KMS-11 (cell line): ENCODE data around the gene MTREX.

Experiments
- H2AFZ ChIP-seq: fragments of 200-600 bp; sonication (generic); 2 replicates; pipeline ENCODE4 v1.6.1; 2016; ENCODE audit warnings: antibody characterized with exemption, mixed run types, low read depth
- H3K27ac ChIP-seq: fragments of 200-600 bp; sonication (generic); 2 replicates; pipeline ENCODE4 v1.6.1; 2016; ENCODE audit warnings: mild to moderate bottlenecking, mixed run types
- H3K27me3 ChIP-seq: fragments of 200-600 bp; sonication (generic); 2 replicates; pipeline ENCODE4 v1.6.1; 2017; ENCODE audit warnings: mild to moderate bottlenecking, low read depth, mixed run types, moderate library complexity; ENCODE audit not compliant: insufficient read depth
- H3K36me3 ChIP-seq: fragments of 200-600 bp; sonication (generic); 2 replicates; pipeline ENCODE4 v1.6.1; 2017; ENCODE audit warnings: mild to moderate bottlenecking, mixed run types; ENCODE audit not compliant: insufficient read depth
- H3K4me1 ChIP-seq: fragments of 200-600 bp; sonication (generic); 2 replicates; pipeline ENCODE4 v1.6.1; 2016; ENCODE audit warnings: mild to moderate bottlenecking, low read depth, mixed run types; ENCODE audit not compliant: poor library complexity, severe bottlenecking
- H3K4me2 ChIP-seq: fragments of 200-600 bp; sonication (generic); 2 replicates; pipeline ENCODE4 v1.7.0; 2016; ENCODE audit warnings: mild to moderate bottlenecking, mixed run types
- H3K4me3 ChIP-seq: fragments of 200-600 bp; sonication (generic); IDR thresholded peaks from 2 replicates; pipeline ENCODE4 v1.6.1; 2017; ENCODE audit warnings: low read depth, low read length, mixed read lengths; ENCODE audit not compliant: insufficient read depth
- H3K79me2 ChIP-seq: fragments of 200-600 bp; sonication (generic); 2 replicates; pipeline ENCODE4 v1.6.1; 2016; ENCODE audit warnings: low read depth, mixed run types; ENCODE audit not compliant: insufficient read depth
- H3K9ac ChIP-seq: fragments of 200-600 bp; sonication (generic); 2 replicates; pipeline ENCODE4 v1.6.1; 2016; ENCODE audit warnings: mild to moderate bottlenecking, mixed run types
- H4K20me1 ChIP-seq: fragments of 200-600 bp; sonication (generic); 2 replicates; pipeline ENCODE4 v1.6.1; 2016; ENCODE audit warnings: mild to moderate bottlenecking, mixed run types; ENCODE audit not compliant: insufficient read depth
- TF ChIP-seq, protein P1 (sequence below): fragments of 200-600 bp; sonication (generic); conservative IDR thresholded peaks from 2 replicates; pipeline ENCODE4 v1.6.1; 2017; ENCODE audit warnings: low read depth, mild to moderate bottlenecking, antibody characterized with exemption, low read length, moderate library complexity, mixed read lengths

MTREX gene

GRCh38 chr5:55338810-55339243, 31.0 kb downstream of the MTREX start:
- H3K4me2 ChIP-seq: no peak overlapping the region
- TF ChIP-seq, protein P1, sequence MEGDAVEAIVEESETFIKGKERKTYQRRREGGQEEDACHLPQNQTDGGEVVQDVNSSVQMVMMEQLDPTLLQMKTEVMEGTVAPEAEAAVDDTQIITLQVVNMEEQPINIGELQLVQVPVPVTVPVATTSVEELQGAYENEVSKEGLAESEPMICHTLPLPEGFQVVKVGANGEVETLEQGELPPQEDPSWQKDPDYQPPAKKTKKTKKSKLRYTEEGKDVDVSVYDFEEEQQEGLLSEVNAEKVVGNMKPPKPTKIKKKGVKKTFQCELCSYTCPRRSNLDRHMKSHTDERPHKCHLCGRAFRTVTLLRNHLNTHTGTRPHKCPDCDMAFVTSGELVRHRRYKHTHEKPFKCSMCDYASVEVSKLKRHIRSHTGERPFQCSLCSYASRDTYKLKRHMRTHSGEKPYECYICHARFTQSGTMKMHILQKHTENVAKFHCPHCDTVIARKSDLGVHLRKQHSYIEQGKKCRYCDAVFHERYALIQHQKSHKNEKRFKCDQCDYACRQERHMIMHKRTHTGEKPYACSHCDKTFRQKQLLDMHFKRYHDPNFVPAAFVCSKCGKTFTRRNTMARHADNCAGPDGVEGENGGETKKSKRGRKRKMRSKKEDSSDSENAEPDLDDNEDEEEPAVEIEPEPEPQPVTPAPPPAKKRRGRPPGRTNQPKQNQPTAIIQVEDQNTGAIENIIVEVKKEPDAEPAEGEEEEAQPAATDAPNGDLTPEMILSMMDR: no peak
- no peak overlapping the region for H3K9ac ChIP-seq
- H4K20me1 ChIP-seq: no peaks in the 10 kb centered on the region
- 0 out of 2 replicates have a peak, but pooled peaks cover 3% of the 10 kb centered on the region for H3K36me3 ChIP-seq
- H3K4me1 ChIP-seq: peaks cover 13% of the 10 kb centered on the region
- H3K27me3 ChIP-seq: no peaks in the 10 kb centered on the region
- no peak overlapping the region for H2AFZ ChIP-seq
- no peak overlapping the region for H3K27ac ChIP-seq
- peaks cover 19% of the 10 kb centered on the region; the same call in 1 of the 2 replicates for H3K79me2 ChIP-seq
- H3K4me3 ChIP-seq: no peak overlapping the region

- Histone ChIP-seq H3K36me3 (peaks cover 6% of the 10 kb centered on the region; the same call in 1 of the 2 replicates), H4K20me1 (no peaks in the 10 kb centered on the region), H3K4me3 (no peak overlapping the region), H3K79me2 (peaks cover 8% of the 10 kb centered on the region; the same call in 1 of the 2 replicates), H3K4me1 (peaks cover 10% of the 10 kb centered on the region), H2AFZ (no peak overlapping the region), H3K4me2 (no peak overlapping the region), H3K9ac (no peak overlapping the region), H3K27me3 (no peaks in the 10 kb centered on the region), H3K27ac (no peak overlapping the region)
- TF ChIP-seq, protein P1: no peak
Measured at GRCh38 chr5:55343107-55343506, 35.3 kb downstream of the MTREX start.

- H3K9ac ChIP-seq: no peak overlapping the region
- peak overlapping the region; percentile 6; the same call in 1 of the 2 replicates for H3K27ac ChIP-seq
- peaks cover 6% of the 10 kb centered on the region; the same call in 1 of the 2 replicates for H3K36me3 ChIP-seq
- peaks cover 6% of the 10 kb centered on the region for H3K4me1 ChIP-seq
- H2AFZ ChIP-seq: no peak overlapping the region
- H3K27me3 ChIP-seq: no peaks in the 10 kb centered on the region
- TF ChIP-seq, protein P1: no peak
- H3K4me2 ChIP-seq: no peak overlapping the region
- H3K79me2 ChIP-seq: peaks cover 8% of the 10 kb centered on the region; the same call in 1 of the 2 replicates
- no peak overlapping the region for H3K4me3 ChIP-seq
- no peaks in the 10 kb centered on the region for H4K20me1 ChIP-seq
Measured at GRCh38 chr5:55343609-55344008, 35.8 kb downstream of the MTREX start.

- Histone ChIP-seq H3K79me2 (0 out of 2 replicates have a peak, but pooled peaks cover under 1% of the 10 kb centered on the region), H3K36me3 (peaks cover 6% of the 10 kb centered on the region; the same call in 1 of the 2 replicates), H3K27me3 (no peaks in the 10 kb centered on the region), H3K27ac (peak overlapping the region; percentile 6; the same call in 1 of the 2 replicates), H4K20me1 (no peaks in the 10 kb centered on the region), H3K4me1 (peaks cover 6% of the 10 kb centered on the region), H2AFZ (no peak overlapping the region), H3K4me3 (no peak overlapping the region), H3K9ac (no peak overlapping the region), H3K4me2 (no peak overlapping the region)
- TF ChIP-seq, protein P1: peak; percentile 91
Measured at GRCh38 chr5:55344392-55344992, 36.7 kb downstream of the MTREX start.
